ENCODE results near the gene USP15.

USP15 gene

DNA sequence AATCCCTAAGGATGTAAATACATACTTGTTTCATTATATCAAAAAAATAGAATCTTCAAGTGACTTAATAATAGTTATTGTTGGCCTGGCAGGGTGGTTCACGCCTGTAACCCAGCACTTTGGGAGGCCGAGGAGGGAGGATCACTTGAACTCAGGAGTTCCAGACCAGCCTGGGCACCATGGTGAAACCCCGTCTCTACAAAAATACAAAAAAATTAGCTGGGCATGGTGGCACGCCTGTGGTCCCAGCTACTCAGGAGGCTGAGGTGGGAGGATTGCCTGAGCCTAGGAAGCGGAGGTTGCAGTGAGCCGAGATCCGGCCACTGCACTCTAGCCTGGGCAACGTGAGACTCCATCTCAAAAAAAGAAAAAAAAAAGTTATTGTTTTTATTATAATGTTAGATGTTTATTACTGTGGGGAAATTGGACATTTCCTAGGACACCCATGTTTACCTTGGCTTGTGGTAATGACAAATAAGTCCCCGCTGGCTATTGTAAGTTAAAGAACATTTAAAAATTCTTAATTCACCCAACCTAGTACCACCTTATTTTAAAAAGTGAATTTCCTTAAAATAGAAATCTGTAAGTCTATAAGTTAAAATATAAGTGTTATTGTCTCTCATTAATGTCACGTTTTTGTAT lies 1.8 kb downstream of the USP15 start:
- no peak for DNase-seq (ENCODE audit: low spot score)
- peak overlapping the region; percentile 66 for H3K27ac Mint-ChIP-seq
- peak overlapping the region; percentile 98 for H3K4me3 Mint-ChIP-seq
- H3K9me3 Mint-ChIP-seq: no peaks in the 10 kb centered on the region
- H3K4me1 Mint-ChIP-seq (ENCODE audit: low read depth): peaks cover 50% of the 10 kb centered on the region
- peaks cover 33% of the 10 kb centered on the region for H3K36me3 Mint-ChIP-seq (ENCODE audit: low read depth)
- H3K27me3 Mint-ChIP-seq (ENCODE audit: low read depth): no peaks in the 10 kb centered on the region

DNA sequence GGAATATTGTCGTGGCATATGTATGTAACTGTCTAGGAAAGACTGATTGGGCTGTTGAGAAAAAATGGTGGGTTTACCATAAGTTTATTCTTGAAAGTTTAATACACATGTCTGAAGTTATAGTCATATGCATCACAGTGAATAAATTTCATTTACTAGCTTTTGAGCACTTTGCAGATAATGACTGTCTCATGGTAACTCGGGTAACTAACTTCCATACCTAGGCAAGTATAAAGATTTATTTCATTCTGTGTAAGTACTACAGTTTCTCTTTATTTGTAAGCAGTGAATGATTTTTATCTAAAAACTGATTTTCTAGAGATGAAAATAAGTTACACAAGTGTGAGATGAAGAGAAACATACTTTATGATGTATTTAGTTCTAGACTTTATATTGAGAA lies 3.0 kb downstream of the USP15 start:
- no peaks in the 10 kb centered on the region for H3K27me3 Mint-ChIP-seq (ENCODE audit: low read depth)
- peaks cover 39% of the 10 kb centered on the region for H3K36me3 Mint-ChIP-seq (ENCODE audit: low read depth)
- no peak for DNase-seq (ENCODE audit: low spot score)
- H3K9me3 Mint-ChIP-seq: no peaks in the 10 kb centered on the region
- peak overlapping the region; percentile 82 for H3K27ac Mint-ChIP-seq
- peaks cover 49% of the 10 kb centered on the region for H3K4me1 Mint-ChIP-seq (ENCODE audit: low read depth)
- peak overlapping the region; percentile 98 for H3K4me3 Mint-ChIP-seq

DNA sequence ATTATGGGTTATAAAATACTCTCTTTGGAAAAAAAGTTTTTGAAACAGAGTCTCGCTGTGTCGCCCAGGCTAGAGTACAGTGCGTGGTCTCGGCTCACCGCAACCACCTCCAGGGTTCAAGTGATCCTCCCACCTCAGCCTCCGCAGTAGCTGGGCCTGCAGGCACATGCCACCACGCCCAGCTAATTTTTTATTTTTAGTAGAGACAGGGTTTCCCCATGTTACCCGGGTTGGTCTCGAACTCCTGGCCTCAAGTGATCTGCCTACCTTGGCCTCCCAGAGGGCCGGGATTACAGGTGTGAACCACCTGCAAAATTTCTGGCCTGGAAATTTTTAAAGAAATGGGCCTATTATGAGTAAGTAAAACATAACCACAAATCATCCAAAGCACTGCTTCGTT lies 3.8 kb downstream of the USP15 start:
- Mint-ChIP-seq H3K27ac (peak overlapping the region; percentile 82), H3K27me3 (ENCODE audit: low read depth) (no peaks in the 10 kb centered on the region), H3K4me1 (ENCODE audit: low read depth) (peaks cover 49% of the 10 kb centered on the region), H3K9me3 (no peaks in the 10 kb centered on the region), H3K4me3 (peak overlapping the region; percentile 98), H3K36me3 (ENCODE audit: low read depth) (peaks cover 41% of the 10 kb centered on the region)
- DNase-seq (ENCODE audit: low spot score): peak; percentile 13

DNA sequence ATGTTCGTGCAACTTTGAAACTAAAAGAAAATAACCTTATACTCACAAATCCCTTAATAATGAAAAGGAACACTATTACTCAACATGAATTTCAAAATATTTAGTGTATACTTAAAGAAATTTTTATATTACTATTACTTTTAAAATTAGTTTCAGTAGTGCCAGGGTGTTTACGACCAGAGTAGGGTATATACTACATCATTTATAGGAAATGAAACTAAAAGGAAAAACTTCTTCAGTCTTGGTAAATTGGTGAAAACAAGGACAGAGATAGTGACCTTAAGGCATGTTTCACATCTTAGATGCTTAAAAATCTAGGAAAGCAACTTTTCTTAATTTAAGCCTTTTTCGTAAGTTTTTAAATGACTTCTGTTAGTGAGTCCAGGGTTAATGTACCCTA lies 4.5 kb downstream of the USP15 start:
- no peaks in the 10 kb centered on the region for H3K27me3 Mint-ChIP-seq (ENCODE audit: low read depth)
- H3K9me3 Mint-ChIP-seq: no peaks in the 10 kb centered on the region
- H3K4me3 Mint-ChIP-seq: peak overlapping the region; percentile 98
- H3K4me1 Mint-ChIP-seq (ENCODE audit: low read depth): peaks cover 51% of the 10 kb centered on the region
- H3K36me3 Mint-ChIP-seq (ENCODE audit: low read depth): peaks cover 42% of the 10 kb centered on the region
- H3K27ac Mint-ChIP-seq: peak overlapping the region; percentile 92
- no peak for DNase-seq (ENCODE audit: low spot score)

DNA sequence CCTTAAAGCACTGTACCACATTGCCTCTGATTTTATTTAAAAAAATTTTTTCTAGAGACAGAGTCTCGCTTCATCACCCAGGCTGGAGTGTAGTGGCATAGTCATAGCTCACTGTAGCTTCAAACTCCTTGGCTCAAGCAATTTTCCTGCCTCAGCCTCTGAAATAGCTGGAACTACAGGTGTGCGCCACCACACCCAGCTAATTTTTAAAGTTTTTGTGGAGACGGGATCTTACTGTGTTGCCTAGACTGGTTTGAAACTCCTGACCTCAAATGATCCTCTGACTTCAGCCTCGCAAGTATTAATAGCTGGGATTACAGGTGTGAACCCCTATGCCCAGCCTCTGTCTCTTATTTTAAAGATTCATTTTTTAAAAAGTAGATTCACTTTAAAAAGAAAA lies 5.3 kb downstream of the USP15 start:
- Mint-ChIP-seq H3K27ac (peak overlapping the region; percentile 17), H3K36me3 (ENCODE audit: low read depth) (peaks cover 46% of the 10 kb centered on the region), H3K9me3 (no peaks in the 10 kb centered on the region)

DNA sequence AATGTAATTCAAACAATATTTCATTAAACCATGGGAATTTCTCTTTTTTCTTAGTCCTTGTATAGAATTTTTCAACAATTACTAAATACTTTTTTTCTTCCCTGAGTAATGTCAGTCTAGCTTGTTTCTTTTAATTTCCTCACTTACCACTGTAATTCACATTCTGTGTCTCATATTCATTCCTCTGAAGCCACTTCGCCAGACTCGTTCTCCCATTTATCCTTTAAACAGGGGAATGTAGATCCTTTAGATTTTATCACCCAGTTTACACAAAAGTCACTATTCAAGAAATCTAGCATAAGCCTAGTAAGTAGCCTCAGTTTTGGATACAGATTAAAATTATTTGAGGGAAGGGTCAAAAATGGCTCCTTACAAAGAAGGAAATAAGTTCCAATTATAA lies 6.8 kb downstream of the USP15 start:
- DNase-seq (ENCODE audit: low spot score): no peak
- H3K4me1 Mint-ChIP-seq (ENCODE audit: low read depth): peaks cover 60% of the 10 kb centered on the region
- H3K36me3 Mint-ChIP-seq (ENCODE audit: low read depth): peaks cover 46% of the 10 kb centered on the region
- peak overlapping the region; percentile 32 for H3K27ac Mint-ChIP-seq
- H3K27me3 Mint-ChIP-seq (ENCODE audit: low read depth): no peaks in the 10 kb centered on the region
- H3K4me3 Mint-ChIP-seq: peak overlapping the region; percentile 28
- no peaks in the 10 kb centered on the region for H3K9me3 Mint-ChIP-seq

More for the DNA sequence above, 5.3 kb downstream of the USP15 start:
- Mint-ChIP-seq H3K4me3 (peak overlapping the region; percentile 98), H3K4me1 (ENCODE audit: low read depth) (peaks cover 58% of the 10 kb centered on the region), H3K27me3 (ENCODE audit: low read depth) (no peaks in the 10 kb centered on the region)
- DNase-seq (ENCODE audit: low spot score): no peak

DNA sequence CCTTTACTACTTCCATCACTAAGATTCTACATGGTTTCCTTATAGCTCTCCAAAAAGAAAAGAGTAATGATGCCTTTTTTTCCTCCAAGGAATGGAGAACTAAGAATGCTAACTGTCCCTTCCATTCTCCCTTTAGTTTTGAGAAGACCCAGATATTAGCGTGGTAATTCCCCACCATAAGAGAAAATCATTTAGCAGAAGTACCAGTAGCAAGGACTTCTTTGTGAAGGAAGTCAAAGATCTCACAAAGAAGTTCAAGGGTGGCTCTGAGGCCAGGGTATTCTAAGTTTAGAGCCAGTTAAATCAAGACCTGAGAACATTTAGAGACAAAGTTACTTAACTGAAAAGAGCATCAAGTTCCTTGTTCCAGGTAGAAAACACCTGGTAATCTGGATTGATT lies 7.3 kb downstream of the USP15 start:
- H3K9me3 Mint-ChIP-seq: no peaks in the 10 kb centered on the region
- H3K27me3 Mint-ChIP-seq (ENCODE audit: low read depth): no peaks in the 10 kb centered on the region
- peak overlapping the region; percentile 4 for H3K27ac Mint-ChIP-seq
- H3K4me1 Mint-ChIP-seq (ENCODE audit: low read depth): peaks cover 62% of the 10 kb centered on the region
- peaks cover 44% of the 10 kb centered on the region for H3K36me3 Mint-ChIP-seq (ENCODE audit: low read depth)
- H3K4me3 Mint-ChIP-seq: peak overlapping the region; percentile 3
- no peak for DNase-seq (ENCODE audit: low spot score)

DNA sequence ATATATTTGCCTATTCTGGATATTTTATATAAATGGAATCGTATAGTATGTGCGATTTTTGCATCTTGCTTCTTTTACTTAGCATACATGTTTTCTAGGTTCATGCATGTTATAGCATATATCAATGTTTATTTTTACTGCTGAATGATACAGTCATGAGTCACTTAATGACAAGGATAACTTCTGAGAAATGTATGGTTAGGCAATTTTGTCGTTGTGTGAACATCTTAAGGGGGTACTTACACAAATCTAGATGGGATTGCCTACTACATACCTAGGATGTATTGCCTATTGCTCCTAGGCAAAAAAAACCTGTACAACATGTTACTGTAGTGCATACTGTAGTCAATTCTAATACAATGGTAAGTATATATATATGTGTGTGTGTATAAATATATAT lies 8.8 kb downstream of the USP15 start:
- Mint-ChIP-seq H3K4me1 (ENCODE audit: low read depth) (peaks cover 65% of the 10 kb centered on the region), H3K9me3 (no peaks in the 10 kb centered on the region), H3K27me3 (ENCODE audit: low read depth) (no peaks in the 10 kb centered on the region), H3K27ac (no peak overlapping the region), H3K4me3 (peak overlapping the region; percentile 32), H3K36me3 (ENCODE audit: low read depth) (peaks cover 34% of the 10 kb centered on the region)
- DNase-seq (ENCODE audit: low spot score): no peak

DNA sequence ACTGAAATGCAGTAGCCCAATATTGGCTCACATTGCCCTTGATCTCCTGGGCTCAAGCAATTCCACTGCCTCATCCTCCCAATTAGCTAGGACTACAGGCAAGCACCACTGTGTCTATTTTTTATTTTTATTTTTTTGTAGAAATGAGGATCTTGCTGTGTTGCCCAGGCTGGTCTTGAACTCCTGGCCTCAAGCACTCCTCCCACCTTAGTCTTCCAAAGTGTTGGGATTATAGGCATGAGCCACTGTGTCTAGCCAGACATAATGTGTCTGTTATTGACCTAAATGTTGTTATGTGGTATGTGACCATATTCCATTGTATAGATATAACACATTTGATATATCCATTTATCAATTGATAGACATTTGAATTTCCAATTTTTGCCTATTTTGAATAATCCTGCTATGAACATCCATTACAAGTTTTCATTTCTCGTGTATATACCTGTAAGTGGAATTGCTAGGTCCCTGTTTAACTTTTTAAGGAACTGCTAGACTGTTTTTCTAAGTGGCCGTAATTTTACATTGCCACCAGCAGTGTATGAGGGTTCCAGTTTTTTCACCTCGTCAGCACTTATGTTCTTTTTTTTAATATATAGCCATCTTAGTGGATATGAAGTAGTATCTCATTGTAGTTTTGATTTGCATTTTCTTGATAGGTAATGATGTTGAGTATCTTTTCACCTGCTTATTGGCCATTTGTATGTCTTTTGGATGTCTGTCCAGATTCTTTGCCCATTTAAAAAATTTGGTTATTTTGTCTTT lies 9.4 kb downstream of the USP15 start:
- H3K36me3 Mint-ChIP-seq (ENCODE audit: low read depth): peaks cover 29% of the 10 kb centered on the region
- DNase-seq (ENCODE audit: low spot score): no peak
- H3K4me1 Mint-ChIP-seq (ENCODE audit: low read depth): peaks cover 65% of the 10 kb centered on the region
- H3K4me3 Mint-ChIP-seq: no peak overlapping the region
- no peaks in the 10 kb centered on the region for H3K9me3 Mint-ChIP-seq
- no peaks in the 10 kb centered on the region for H3K27me3 Mint-ChIP-seq (ENCODE audit: low read depth)
- no peak overlapping the region for H3K27ac Mint-ChIP-seq

DNA sequence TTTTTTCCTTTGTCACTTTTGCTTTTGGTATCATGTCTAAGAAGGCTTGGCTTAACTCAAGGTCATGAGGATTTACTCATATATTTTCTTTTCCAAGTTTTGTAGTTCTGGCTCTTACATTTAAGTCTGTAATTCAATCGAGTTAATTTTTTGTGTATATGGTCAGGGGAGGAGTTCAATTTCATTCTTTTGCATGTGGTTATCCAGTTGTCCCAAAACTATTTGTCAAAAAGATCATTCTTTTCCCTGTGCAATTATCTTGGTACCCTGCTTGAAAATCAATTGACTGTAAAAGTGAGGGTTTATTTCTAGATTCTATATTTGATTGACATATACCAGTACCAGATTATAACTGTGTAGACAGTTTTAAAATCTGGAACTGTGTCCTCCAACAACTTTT lies 10.2 kb downstream of the USP15 start:
- H3K4me3 Mint-ChIP-seq: no peak overlapping the region
- peaks cover 66% of the 10 kb centered on the region for H3K4me1 Mint-ChIP-seq (ENCODE audit: low read depth)

DNA sequence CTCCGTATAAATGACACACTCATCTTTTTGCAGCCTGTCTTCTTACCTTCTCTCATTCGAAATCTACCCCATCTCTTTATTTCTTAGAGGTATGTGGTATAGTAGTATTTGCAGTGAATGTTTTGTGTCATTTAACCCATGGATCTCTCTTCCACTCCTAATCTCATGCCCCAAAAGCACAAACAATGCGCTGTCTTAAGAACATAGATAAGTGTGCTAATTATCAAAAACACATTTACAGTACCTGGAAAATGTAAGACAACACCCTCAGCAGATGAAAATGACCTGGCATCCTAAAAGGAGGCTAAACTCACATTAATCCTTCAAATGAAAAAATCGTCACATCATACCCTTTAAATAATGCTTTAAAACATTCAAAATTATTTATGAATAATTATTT lies 10.7 kb downstream of the USP15 start:
- H3K4me3 Mint-ChIP-seq: no peak overlapping the region
- H3K4me1 Mint-ChIP-seq (ENCODE audit: low read depth): peaks cover 67% of the 10 kb centered on the region
- peaks cover 33% of the 10 kb centered on the region for H3K36me3 Mint-ChIP-seq (ENCODE audit: low read depth)
- H3K27me3 Mint-ChIP-seq (ENCODE audit: low read depth): no peaks in the 10 kb centered on the region
- DNase-seq (ENCODE audit: low spot score): no peak
- H3K9me3 Mint-ChIP-seq: no peaks in the 10 kb centered on the region
- H3K27ac Mint-ChIP-seq: no peak overlapping the region

More for the DNA sequence above, 10.2 kb downstream of the USP15 start:
- H3K9me3 Mint-ChIP-seq: no peaks in the 10 kb centered on the region
- no peak overlapping the region for H3K27ac Mint-ChIP-seq
- H3K27me3 Mint-ChIP-seq (ENCODE audit: low read depth): no peaks in the 10 kb centered on the region
- DNase-seq (ENCODE audit: low spot score): no peak
- peaks cover 32% of the 10 kb centered on the region for H3K36me3 Mint-ChIP-seq (ENCODE audit: low read depth)

DNA sequence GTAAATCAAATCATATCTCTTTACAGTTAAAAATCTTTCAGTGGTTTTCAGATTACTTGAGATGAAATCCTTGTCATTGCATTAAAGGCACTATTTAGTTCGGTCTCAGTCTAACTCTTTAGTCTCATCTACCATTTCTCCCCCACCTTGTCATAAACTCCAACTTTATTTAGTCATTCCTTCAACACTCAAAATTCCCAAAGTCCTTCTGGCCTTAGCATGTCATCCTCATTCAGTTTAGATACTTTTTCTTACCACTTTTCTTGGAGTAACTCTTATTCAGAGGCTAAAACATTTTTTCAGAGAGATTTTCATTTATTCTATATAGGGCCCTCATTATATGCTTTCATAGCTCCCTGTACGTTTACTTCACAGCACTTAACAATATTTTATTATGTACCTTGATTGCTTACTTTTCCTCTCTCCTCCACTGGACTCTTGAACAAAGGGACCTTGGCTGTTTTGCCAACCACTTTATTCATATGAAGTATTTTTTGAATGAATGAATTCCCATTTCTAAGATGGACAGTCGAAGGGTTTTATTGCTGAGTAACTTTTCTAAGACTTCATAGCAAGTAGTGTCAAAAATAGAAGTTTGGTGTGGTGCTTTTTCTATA lies 12.8 kb downstream of the USP15 start:
- Mint-ChIP-seq H3K27me3 (ENCODE audit: low read depth) (no peaks in the 10 kb centered on the region), H3K9me3 (no peaks in the 10 kb centered on the region), H3K36me3 (ENCODE audit: low read depth) (peaks cover 30% of the 10 kb centered on the region), H3K4me1 (ENCODE audit: low read depth) (peaks cover 60% of the 10 kb centered on the region), H3K27ac (no peak overlapping the region), H3K4me3 (no peak overlapping the region)
- DNase-seq (ENCODE audit: low spot score): no peak

DNA sequence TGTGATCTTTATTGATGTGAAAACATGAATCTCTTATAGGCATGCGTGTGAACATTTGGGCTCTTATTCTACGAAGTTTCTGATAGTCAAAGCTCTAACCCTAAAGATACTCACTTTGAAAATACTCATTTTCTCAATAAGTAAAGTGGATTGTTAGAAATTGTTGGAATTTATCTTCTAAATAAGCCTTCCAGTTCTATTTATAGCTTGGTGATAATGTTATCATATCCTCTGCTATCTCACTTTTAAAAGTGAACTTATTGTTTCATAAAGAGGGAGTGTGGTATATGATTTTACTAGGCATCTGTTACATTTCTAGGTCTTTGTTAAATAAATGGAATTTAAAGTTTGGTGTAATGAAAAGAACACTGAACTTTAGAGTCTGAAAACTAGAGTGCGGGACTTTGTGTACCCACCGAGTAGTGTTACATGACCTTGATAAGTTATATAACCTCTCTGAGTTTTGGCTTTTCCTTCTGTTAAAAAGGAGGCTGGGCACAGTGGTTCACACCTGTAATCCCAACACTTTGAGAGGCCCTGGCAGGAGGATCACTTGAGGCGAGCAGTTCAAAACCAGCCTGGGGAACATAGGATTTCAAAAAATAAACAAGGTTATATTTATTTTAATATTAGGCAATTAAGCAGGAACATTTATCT lies 13.6 kb downstream of the USP15 start:
- Mint-ChIP-seq H3K4me1 (ENCODE audit: low read depth) (peaks cover 53% of the 10 kb centered on the region), H3K27me3 (ENCODE audit: low read depth) (no peaks in the 10 kb centered on the region), H3K27ac (no peak overlapping the region), H3K9me3 (peaks cover under 1% of the 10 kb centered on the region), H3K36me3 (ENCODE audit: low read depth) (peaks cover 30% of the 10 kb centered on the region), H3K4me3 (no peak overlapping the region)
- DNase-seq (ENCODE audit: low spot score): no peak

DNA sequence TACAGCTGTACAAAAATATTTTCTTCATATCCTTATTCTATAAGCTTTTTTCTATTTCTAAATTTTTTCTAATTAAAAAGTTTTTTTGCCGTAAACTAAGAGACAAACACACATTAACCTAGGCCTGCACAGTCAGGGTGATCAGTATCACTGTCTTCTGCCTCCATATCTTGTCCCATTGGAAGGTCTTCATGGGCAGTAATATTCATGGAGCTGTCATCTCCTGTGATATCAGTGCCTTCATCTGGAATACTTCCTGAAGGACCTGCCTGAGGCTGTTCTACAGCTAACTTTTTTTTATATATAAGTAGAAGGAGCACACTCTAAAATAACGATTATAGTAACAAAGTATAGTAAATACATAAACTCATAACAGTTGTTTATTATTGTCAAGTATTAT lies 17.8 kb downstream of the USP15 start:
- Mint-ChIP-seq H3K9me3 (peaks cover 9% of the 10 kb centered on the region), H3K27ac (no peak overlapping the region), H3K4me1 (ENCODE audit: low read depth) (peaks cover 61% of the 10 kb centered on the region), H3K27me3 (ENCODE audit: low read depth) (no peaks in the 10 kb centered on the region), H3K36me3 (ENCODE audit: low read depth) (peaks cover 36% of the 10 kb centered on the region), H3K4me3 (no peak overlapping the region)
- no peak for DNase-seq (ENCODE audit: low spot score)

Measured in T-helper 2 cell treated with Interferon-gamma antibody and Interleukin-4, amounts not matched to agents 5 μg/mL and 100 μg/mL, for 36 hours (primary cell).